MCF 10A (cell line): ENCODE results near the gene TMEM117. TPM values are rescaled to one million over a fixed set of nuclear protein-coding genes. Genes with fewer than 3 reads are reported as not detected.

Experiments
- BruUV-seq: library from RNA; stranded (reverse); fragments of 400-500 nt; replicated peaks from 2 replicates; lab custom pipeline; 2021; lab: Mats Ljungman, UMichigan
- CTCF ChIA-PET: fragments of 300-600 bp; sonication (Branson Sonifier 250); formaldehyde crosslinking; extraction: SDS; loops from one replicate; lab custom pipeline; 2021; ENCODE audit warnings: antibody characterized with exemption, inconsistent platforms; lab: Yijun Ruan, JAX
- POLR2A ChIA-PET: fragments of 300-600, 350-650 bp; sonication (Branson Sonifier 250); formaldehyde crosslinking; extraction: SDS; loops from one replicate; lab custom pipeline; 2020; ENCODE audit warnings: antibody characterized with exemption, inconsistent platforms; lab: Yijun Ruan, JAX
- DNase-seq: peaks from one replicate; pipeline ENCODE4 v3.0.0-alpha.2; 2018; ENCODE audit not compliant: unreplicated experiment
- H3K27ac Mint-ChIP-seq: one replicate; pipeline ENCODE4 v1.8.0; 2022; ENCODE audit warnings: mild to moderate bottlenecking, low read depth, mixed read lengths; ENCODE audit not compliant: unreplicated experiment
- H3K27me3 Mint-ChIP-seq: one replicate; pipeline ENCODE4 v1.8.0; 2022; ENCODE audit warnings: mixed read lengths; ENCODE audit not compliant: insufficient read depth, unreplicated experiment
- H3K36me3 Mint-ChIP-seq: one replicate; pipeline ENCODE4 v1.8.0; 2022; ENCODE audit warnings: mild to moderate bottlenecking, moderate library complexity, mixed read lengths; ENCODE audit not compliant: insufficient read depth, unreplicated experiment
- H3K4me1 Mint-ChIP-seq: one replicate; pipeline ENCODE4 v1.8.0; 2022; ENCODE audit warnings: mixed read lengths; ENCODE audit not compliant: insufficient read depth, unreplicated experiment
- H3K4me3 Mint-ChIP-seq: one replicate; pipeline ENCODE4 v1.8.0; 2022; ENCODE audit warnings: mild to moderate bottlenecking, moderate library complexity, mixed read lengths; ENCODE audit not compliant: unreplicated experiment
- H3K9me3 Mint-ChIP-seq: one replicate; pipeline ENCODE4 v1.8.0; 2022; ENCODE audit warnings: mixed read lengths; ENCODE audit not compliant: unreplicated experiment
- CTCF ChIP-seq: fragments of 200-600 bp; IDR thresholded peaks from one replicate; pipeline ENCODE4 v1.8.0; 2022; ENCODE audit warnings: antibody characterized with exemption, mild to moderate bottlenecking; ENCODE audit not compliant: unreplicated experiment
- intact Hi-C: fragments of 100-400 bp; cut with micrococcal nuclease; formaldehyde crosslinking; loops from 2 replicates; pipeline ENCODE4 v1.14.1; 2022
- total RNA-seq: library from RNA; stranded (reverse); gene quantifications from 2 replicates; pipeline ENCODE4 v1.2.3, GENCODE V29; 2022

TMEM117 gene
- total RNA-seq, 1 experiment from 2014 or later, result 3.2 TPM

- Mint-ChIP-seq H3K4me1 (no peaks in the 10 kb centered on the region), H3K36me3 (no peaks in the 10 kb centered on the region), H3K4me3 (no peak overlapping the region), H3K27ac (no peak overlapping the region), H3K27me3 (no peaks in the 10 kb centered on the region), H3K9me3 (no peaks in the 10 kb centered on the region)
- DNase-seq, result no peak
- no TSS peak for BruUV-seq
- ChIA-PET POLR2A (interaction anchor here (1.7 to 4.2 kb wide), 2 partner anchors 75 to 122 kb away, joined by 7 to 25 read pairs; partner anchors contain the start of genes IRAK4, PUS7L and TWF1), CTCF (interaction anchor here (0.8 to 6.5 kb wide), 5 partner anchors 18 to 122 kb away, joined by 3 to 62 read pairs (median 6); partner anchors contain the start of genes IRAK4 and PUS7L)
- intact Hi-C loops, result no loop called here
- no peak for TF ChIP-seq CTCF
Measured at GRCh38 chr12:43880547-43880946, 44.7 kb downstream of the TMEM117 start.

- no peaks in the 10 kb centered on the region for H3K36me3 Mint-ChIP-seq
- ChIA-PET CTCF (interaction anchor here (0.5 to 6.5 kb wide), 43 partner anchors 8 to 1124 kb away, joined by 3 to 62 read pairs (median 4); partner anchors contain the start of genes IRAK4, PUS7L and TWF1), POLR2A (interaction anchor here (0.7 to 4.2 kb wide), 5 partner anchors 46 to 124 kb away, joined by 3 to 34 read pairs (median 6); partner anchors contain the start of genes IRAK4, PUS7L and TWF1)
- H3K4me3 Mint-ChIP-seq, result no peak overlapping the region
- peak; percentile 65 for DNase-seq
- no peaks in the 10 kb centered on the region for H3K4me1 Mint-ChIP-seq
- no peaks in the 10 kb centered on the region for H3K9me3 Mint-ChIP-seq
- intact Hi-C loops, result loop anchor here (1.0 kb wide), 6 partner anchors 77 to 532 kb away; no protein-coding TSS in a partner anchor
- H3K27ac Mint-ChIP-seq, result no peak overlapping the region
- H3K27me3 Mint-ChIP-seq, result no peaks in the 10 kb centered on the region
- no TSS peak for BruUV-seq
- peak; percentile 71 for TF ChIP-seq CTCF
Measured at GRCh38 chr12:43882578-43883178, 46.8 kb downstream of the TMEM117 start.

- H3K4me3 Mint-ChIP-seq, result no peak overlapping the region
- DNase-seq, result no peak
- no peaks in the 10 kb centered on the region for H3K27me3 Mint-ChIP-seq
- no peaks in the 10 kb centered on the region for H3K9me3 Mint-ChIP-seq
- H3K4me1 Mint-ChIP-seq, result no peaks in the 10 kb centered on the region
- CTCF ChIA-PET, result interaction anchor here (0.5 to 6.5 kb wide), 30 partner anchors 8 to 1066 kb away, joined by 3 to 62 read pairs (median 5); partner anchors contain the start of genes IRAK4, PUS7L and TWF1
- H3K27ac Mint-ChIP-seq, result no peak overlapping the region
- no TSS peak for BruUV-seq
- intact Hi-C loops, result no loop called here
- POLR2A ChIA-PET, result interaction anchor here (0.8 to 4.2 kb wide), 4 partner anchors 46 to 125 kb away, joined by 3 to 34 read pairs (median 16); partner anchors contain the start of genes IRAK4, PUS7L and TWF1
- no peaks in the 10 kb centered on the region for H3K36me3 Mint-ChIP-seq
- TF ChIP-seq CTCF, result no peak
Measured at GRCh38 chr12:43883311-43883710, 47.4 kb downstream of the TMEM117 start.

GRCh38 chr12:43883748-43884147 lies 47.9 kb downstream of the TMEM117 start:
- intact Hi-C loops, result no loop called here
- Mint-ChIP-seq H3K27me3 (no peaks in the 10 kb centered on the region), H3K27ac (no peak overlapping the region), H3K36me3 (no peaks in the 10 kb centered on the region), H3K4me1 (no peaks in the 10 kb centered on the region), H3K4me3 (no peak overlapping the region), H3K9me3 (no peaks in the 10 kb centered on the region)
- no peak for TF ChIP-seq CTCF
- DNase-seq, result no peak
- CTCF ChIA-PET, result interaction anchor here (0.6 to 6.5 kb wide), 11 partner anchors 12 to 1040 kb away, joined by 3 to 62 read pairs (median 6); partner anchors contain the start of genes IRAK4, PUS7L and TWF1
- no TSS peak for BruUV-seq
- POLR2A ChIA-PET, result interaction anchor here (3.8 to 4.2 kb wide), 2 partner anchors 78 to 125 kb away, joined by 25 to 34 read pairs; partner anchors contain the start of genes IRAK4, PUS7L and TWF1
